Fibroblast of skin of right biceps (primary cell): ENCODE data around the gene ZSWIM4.
"Not testable (repeated sequence)": the region's sequence is repeated elsewhere in the genome, so short reads cannot be mapped to it uniquely, and the experiment has no call there.

Experiments
- DNase-seq: peaks from one replicate; pipeline ENCODE4 v3.0.0-alpha.2; 2013

The ZSWIM4 gene

DNA sequence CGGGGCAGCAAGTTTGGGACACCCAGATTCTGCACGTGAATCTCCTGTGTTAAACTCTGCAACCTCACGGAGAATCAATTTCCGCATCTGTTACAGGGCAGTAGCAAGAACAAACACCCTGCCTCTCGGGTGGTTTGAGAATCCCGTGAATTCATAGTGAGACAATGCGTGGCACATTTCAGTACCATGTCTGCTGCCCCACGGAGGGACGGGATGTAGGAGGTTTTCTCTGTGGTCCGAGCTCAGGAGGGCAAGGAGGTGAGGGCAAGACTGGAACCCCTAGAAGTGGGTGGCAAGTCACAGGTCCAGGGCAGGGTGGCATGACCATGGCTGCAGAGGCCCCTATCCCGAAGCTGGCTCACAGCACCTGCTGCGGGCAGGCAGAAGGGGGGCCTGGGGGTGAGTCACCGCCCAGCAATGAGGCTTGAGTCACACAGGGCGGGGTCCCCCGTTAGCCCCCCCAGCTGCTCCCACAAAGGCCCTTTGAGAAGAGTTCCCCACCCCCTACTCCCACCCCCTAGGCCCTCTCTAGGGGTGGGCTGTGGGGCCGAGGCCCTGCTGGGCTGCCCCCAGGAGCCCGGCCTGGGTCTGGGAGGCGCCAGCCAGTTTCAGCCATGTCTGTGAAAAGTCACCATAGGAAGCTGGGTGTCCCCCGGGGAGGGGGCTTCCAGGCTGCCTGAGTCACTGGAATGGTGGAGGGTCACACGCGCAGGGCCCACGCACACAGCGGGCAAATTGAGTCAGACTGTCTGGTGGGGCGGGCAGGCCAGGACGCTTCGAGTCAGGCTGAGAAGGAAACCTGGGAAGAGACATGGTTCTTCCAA, 55.9 kb downstream of the ZSWIM4 start:
- peak; percentile 97 for DNase-seq

DNA sequence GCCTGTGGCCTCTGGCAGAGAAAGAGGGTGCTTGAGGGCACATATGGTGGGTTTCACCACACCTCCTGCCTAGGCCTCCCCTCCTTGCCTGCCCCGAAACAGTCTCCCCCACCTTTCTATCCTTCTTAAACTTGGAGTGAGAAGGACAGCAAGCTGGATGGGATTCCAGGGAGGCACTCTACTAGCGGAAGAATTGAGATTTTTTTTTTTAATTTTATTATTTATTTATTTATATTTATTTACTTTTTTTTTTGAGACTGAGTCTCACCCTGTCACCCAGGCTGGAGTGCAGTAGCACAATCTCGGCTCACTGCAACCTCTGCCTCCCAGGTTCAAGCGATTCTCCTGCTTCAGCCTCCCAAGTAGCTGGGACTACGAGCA, 56.5 kb downstream of the ZSWIM4 start:
- not testable (repeated sequence) for DNase-seq

DNA sequence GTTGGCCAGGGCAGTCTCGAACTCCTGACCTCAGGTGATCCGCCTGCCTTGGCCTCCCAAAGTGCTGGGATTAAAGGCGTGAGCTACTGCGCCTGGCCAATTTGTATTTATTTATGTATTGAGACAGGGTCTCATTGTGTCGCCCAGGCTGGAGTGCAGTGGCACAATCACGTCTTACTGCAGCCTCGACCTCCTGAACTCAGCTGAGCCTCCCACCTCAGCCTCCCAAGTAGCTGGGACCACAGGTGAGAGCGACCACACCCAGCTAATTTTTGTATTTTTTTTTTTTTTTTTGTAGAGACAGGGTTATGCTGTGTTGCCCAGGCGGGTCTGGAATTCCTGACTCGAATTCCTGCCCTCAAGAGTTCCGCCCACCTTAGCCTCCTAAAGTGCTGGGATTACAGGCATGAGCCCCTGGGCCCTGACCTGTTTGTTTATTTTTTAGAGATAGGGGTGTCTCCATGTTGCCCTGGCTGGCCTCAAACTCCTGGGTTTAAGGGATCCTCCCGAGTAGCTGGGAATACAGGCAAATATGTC, 57.0 kb downstream of the ZSWIM4 start:
- not testable (repeated sequence) for DNase-seq

DNA sequence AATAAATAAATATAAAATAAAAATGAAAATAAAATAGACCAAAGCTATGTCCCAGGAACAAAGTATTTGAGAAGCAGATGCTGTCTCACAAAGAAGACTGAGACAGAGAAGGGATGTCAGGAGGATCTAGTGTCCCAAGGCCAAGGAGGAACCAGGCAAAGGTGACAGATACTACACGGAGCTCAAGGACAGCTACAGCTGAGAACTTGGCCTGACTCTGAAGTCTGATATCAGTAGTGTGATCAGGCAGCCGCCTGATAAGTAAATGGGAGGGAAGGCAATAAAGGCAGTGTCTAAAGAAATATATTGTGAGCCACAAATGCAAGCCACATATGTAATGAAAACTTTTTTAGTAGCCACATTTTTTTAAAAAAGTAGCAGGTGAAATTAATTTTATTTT, 61.3 kb downstream of the ZSWIM4 start:
- no peak for DNase-seq

DNA sequence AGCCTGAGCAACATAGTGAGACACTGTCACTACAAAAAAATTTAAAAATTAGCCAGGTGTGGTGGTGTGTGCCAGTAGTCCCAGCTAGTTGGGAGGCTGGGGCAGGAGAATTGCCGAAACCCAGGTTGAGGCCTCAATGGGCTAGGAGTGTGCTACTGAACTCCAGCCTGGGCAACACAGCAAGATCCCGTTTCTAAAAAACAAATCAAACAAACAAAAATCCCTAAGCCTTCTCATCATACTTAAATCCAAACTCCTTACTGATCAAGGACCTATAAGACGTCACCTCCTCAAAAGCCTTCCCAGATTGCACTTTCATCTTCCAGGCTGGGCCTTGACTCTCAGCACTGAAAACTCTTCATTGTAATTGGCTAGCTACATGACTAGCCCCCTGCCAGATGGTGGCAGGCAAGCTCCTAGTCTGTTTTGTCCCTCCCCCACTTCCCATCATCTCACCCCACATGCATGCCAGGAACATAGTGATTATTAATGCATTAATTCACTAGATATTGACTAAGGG, 64.2 kb downstream of the ZSWIM4 start:
- DNase-seq = peak; percentile 70

DNA sequence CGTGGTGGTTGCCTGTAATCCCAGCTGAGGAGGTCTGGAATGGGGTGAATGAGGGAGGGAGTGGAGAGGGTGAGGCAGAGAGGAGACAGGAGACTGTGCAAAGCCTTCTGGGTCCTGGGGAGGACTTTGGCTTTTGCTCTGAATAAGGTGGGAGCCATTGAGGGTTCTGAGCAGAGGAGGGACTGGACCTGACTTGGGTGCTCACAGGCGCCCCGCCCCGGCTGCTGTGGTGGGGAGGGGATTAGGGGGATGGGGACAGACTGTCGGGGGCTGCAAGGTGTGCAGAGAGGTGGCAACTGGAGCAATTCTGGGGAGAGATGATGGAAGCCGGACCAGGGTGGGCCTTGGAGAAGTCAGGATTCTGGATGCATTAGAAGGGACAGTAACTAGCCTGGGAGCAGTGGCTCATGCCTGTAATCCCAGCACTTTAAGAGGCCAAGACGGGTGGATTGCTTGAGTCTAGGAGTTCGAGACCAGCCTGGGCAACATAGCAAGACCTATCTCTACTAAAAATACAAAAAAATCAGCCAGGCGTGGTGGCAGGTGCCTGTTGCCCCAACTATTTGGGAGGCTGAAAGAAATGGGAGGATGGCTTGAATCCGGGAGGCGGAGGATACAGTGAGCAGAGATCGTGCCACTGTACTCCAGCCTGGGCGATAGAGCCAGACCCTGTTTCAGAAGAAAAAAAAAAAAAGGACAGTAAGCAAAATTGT, 65.6 kb downstream of the ZSWIM4 start:
- DNase-seq = no peak

DNA sequence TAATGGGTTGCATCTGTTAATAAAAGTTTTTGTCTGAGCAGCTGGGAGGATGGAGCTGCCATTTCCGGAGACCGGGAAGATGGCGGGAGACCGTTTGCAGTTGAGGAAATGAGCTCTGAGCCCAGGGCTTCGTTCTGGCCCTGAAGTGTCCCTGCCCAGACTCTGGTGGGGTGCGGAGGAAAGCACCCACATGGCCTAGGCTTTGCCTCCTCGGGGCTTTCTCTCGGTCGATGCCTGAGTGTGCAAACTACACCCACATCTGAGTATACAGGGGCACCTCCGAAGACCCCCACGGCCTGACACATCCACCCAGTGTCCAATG, 66.1 kb downstream of the ZSWIM4 start:
- no peak for DNase-seq

DNA sequence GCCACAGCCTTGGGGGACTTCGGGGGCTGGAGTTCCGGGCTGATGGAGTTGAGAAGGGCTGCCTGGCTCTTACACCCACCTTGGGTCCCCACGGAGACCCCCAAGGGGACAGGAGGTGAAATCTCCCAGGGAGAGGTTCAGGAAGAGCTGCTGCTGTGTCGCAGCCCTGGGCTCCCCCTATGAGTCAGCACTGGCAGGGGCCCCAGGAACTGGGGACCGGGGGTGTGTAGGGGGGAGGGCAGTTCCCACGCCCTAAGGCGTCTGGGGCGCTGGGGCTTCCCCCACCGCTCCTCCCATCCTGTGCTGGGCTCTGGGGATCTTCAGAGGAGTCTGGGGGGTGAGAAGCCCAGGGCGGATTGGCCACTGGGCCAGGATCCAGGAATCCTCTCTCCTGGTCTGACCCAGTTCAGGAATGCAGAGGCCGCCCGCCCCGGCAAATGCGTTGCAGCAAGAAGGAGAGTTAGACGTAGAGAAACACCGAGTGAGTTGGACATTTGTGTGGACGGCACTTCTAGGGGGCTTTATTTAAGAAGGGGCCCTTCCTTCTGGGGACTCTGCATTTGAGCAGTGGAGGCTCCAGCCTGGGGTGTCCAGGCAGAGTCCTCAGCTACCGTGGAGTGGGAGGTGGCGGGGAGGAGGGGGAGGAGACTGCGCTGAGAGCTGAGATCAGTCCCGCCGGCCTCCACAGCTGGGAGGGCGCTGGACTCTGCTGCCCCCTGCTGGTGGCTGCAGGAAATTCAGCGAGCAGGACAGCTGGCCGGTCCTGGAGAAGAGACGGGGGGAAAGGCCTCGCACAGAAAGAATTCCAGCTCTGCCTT, 66.7 kb downstream of the ZSWIM4 start:
- peak; percentile 95 for DNase-seq

DNA sequence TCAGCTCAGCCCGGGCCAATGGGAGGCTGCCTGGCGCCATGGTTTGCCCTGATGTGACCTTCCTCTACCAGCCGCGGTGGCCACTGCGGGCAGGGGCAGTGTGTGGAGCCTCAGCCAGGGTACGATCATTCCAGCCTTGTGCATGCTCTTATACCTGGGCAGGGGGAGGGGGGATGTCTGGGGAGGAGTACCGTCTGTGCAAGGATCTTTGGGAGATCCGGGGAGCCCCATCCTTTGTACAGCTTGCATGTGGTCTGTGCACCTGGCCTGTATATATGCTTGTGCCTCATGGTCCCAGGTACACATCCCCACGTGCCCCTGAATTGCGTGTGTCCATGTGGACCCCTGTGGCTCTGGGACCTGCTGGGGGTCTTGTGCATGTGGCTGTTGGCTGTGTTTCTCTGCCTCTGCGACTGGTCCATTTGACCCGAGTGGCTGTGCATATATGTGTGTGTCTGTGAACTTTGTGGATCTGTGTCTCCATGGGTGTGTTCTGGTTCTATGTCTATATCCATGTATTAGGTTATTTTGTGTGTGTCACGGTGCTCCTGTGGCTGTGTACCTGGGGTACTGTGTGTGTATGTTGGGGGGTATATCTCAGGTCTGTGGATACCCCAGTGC, 68.9 kb downstream of the ZSWIM4 start:
- no peak for DNase-seq

DNA sequence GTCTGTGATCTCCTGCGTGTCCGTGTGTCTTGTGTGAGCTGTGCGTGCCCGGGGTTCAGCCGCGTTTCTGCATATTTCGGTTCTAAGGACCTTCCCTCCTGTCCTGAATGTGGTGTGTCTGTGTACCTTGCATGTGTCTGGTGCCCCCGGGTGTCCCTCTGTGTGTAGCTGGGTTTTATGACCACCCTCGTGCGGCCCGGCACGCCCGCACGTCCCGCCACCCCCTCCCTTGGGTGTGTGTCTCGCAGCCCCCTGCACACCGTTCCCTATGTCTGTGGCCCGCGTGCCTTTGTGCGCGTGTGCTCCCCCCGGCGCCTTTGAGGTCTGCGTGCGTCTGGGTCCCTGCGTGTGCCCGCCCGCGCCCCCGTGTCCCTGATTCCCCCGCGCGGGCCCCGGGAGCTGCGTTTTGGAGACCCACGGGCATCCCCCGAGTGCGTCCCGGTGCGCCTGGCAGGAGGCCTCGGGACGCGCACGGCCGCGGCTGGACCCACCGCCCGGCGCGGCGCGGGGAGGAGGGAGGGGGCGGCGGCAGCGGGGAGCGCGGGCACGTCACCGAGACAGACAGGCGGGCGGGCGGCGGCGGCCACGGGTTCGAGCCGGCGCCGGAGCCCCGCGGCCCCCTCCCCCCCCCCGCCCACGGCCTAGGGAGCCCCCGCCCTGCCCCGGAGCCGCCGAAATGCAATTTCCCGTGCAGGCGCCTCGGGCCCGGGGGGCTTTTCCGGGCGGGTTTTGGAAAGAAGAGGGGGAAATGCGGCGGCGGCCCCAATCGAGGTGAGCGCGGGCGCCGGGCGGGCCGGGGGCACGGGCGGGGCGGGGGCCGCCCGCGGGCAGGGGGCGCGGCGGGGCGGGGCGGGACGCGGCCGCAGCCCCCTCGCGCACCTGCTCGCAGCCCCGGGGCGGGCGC, 69.7 kb downstream of the ZSWIM4 start:
- DNase-seq = no peak

DNA sequence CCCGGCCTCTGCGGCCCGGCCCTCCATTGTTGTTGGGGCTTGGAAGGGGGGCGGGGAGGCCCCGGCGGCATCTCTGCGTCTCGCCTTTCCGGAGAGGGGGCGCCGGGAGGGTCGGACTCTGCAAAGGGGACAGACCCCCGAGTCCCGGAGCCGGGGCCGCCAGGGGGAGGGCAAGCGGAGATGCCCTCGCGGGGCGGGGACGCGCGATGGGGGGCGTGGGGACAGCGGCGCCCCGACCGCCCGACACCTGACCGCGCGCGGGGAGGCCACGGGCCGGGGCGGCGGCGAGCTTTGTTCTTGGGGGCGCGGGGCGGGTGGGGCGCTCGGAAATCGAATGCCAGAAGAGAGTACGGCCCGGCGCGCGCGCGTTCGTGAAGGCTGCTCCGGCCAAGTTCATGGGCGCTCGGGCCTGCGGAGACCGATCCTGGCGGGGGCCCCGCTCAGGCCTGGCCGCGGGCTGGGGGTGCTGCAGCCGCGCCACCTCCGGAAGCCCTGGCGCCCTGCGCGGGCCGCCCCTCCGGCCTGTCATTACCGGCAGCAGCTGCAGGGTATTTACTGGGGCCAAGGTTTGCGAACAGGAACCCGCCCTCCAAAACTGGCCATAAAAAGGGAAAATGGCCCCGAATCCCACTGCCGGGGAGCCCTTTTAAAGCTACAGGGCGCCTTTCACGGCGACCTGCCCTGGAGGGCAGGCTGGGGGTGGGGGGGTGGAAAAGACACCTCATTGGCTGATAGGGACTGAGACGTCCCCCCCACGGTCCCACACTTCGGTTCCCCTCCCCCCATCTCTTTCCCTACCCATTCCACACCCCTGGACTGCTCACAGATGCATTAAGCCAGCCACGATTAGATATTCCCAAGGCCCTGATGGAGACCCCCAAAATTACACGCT, 70.6 kb downstream of the ZSWIM4 start:
- DNase-seq = no peak

DNA sequence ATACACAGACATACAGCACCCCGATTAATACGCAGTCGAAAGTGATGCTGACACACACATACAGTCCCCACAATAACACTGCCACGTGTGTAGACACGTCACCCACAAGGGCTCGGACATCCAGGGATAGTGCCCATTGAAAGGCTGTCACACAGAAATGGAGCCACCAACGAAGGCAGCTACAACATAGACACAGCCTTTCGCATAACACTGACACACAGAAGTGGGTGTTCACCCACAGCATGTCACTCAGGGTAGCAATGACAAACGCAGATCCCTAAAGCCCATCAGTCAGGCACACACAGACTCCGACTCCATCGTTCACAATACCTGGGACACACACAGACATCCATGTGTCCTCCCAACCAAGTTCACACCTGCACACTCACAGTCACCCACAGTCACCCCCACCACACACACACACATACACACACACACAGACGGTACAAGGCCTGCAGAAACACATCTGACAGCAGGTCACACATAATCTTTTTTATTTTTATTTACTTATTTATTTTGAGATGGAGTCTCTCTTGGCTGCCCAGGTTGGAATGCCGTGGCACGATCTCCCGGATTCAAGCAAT, 71.3 kb downstream of the ZSWIM4 start:
- no peak for DNase-seq

DNA sequence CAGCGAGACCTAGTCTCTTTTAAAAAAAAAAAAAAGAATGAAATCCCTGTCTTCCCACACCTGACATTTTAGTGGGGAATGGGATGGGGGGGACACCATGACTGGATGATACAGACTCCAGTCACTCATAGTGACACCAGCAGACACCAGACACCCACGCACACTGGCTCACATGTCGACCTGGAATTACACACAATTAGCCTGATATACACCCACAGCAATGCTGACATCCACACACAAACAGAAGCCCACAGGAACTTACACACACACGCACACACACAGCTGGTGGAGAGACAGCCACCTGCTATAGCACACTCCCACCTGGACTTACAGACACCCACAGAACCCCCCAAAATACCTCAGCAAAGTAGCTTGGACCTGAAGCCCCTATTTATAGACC, 73.4 kb downstream of the ZSWIM4 start:
- no peak for DNase-seq

DNA sequence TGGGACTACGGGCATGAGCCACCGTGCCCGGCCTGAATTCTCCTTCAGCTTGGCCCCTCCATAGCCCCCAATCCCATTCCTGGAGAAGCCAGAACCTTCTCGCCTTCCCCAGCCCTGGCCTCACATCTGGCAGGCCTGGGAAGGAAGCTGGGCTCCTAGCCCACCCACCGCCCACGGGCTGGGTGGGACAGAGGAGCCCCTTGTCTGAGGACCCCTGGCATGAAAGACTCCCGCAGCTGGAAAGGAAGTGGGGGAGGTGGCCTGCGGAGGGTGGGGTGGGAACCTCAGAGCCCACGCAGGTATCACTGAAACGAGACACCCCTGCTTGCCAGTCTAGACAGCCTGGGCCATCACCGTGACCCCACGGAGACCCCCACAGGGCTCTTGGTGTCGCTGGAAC, 74.0 kb downstream of the ZSWIM4 start:
- DNase-seq = no peak

DNA sequence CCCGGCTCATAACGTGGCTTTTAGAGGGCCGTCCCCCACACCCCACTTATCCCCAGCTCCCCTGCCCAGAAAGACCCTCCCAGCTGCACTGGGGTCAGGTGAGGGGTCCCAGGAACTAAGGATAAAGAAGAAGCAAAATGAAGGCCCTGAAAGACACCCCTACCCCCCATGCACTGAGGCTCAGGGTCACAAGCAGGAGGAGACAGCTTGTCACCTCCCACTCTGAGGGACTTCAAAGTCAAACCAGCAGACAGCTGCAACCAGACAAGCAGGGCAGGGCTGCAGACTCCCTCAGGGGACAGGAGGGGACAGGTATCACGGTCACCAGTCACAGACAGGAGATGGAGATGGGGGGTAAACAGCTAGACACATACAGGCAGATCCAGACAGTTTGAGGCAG, 75.6 kb downstream of the ZSWIM4 start:
- no peak for DNase-seq

DNA sequence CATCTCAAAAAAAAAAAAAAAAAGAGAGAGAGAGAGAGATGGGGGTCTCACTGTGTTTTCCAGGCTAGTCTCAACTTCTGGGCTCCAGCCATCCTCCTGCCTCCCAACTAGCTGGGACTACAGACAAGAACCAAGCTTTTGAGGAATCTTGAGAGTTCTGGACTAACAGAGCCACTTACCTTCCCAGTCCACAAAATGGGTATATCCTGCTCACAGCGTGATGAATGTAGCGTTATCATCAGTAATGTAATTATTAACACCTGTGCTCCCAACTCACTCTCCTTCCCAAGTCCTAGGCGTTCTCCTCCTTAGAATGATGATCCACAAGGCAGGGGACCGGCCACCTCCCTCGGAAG, 77.1 kb downstream of the ZSWIM4 start:
- no peak for DNase-seq

DNA sequence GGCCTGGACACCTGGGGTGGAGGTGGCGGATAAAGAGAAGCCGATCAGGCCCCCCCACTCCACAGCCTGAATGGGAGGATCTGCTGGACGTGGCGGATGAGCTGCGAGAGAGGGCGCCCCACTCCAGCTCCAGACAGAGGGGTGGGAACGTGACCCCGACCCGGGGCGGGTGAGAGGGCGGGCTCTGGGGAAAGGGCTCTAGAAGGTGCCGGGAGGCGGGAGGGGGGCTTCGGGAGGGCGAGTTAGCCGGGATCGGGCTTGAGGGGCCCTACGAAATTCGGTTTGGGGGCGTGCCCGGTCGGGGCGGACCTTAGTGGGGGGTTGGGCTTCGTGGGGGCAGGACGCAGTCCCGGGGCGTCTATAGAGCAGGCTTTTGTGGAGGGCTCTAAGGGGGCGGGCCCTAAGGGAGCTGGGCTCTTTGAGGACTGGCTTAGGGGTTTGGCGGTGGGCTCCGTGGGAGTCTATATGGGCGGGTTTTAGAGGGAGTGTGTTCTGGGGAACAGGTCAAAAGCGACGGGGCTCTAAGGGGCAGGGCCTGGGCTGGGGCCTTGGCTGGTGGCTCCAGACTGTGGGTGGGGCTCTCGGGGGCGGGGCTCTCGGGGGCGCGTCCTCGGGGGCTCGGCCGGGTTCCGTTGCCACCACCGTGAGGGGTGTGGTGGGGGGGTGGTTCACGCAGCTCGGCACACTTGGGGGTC, 77.6 kb downstream of the ZSWIM4 start:
- DNase-seq = no peak

DNA sequence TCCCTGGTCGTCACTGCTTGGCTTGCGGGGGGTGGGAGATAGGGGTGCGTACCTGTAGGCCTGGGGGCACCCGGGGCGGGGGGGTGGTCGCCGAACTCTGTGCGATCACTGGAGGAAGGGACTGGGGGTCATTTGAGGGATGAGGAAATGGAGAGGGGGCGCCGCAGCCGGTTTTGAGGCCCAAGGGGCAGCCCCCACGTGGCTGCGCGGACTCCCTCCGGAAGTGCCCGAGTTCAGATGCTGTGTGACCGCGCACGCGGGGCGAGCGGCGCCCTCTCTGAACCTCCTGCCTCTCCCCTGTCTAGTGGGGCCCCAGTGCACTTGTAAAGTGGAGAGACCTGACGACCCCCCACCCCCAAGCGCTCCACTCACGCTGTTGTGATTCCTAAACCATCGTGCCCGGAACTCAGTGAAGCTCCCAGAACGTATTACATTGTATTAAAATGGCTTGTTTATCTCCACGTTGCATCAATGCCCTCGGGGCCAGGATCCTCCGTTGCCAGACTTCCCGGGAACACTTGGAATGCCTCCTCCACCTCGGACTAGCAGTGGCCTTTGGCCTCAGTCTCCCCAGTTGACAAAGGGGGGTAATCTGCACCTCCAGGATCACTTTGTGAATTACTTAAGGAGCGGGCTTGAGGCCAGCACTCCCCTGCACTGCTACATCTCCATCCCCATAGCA, 78.7 kb downstream of the ZSWIM4 start:
- no peak for DNase-seq

DNA sequence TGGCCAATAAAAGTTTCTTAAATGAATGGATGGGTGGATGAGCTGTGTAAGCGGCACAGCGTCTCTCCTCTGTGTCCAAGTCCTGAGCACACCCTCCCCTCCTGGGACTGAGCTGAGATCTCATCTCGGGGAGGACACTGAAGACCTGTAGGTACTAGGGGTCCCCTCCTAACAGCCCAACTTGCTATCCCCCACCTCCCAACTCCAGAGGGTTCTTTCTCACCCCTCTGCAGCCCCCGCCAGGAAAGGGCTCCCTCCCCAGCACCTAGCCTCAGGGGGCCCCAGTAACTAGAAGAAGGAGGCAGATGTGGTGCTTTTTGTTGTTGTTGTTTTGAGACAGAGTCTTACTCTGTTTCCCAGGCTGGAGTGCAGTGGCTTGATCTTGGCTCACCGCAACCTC, 80.6 kb downstream of the ZSWIM4 start:
- no peak for DNase-seq
